Measurements from ENCODE around the gene AATK. TPM values are rescaled to one million over a fixed set of nuclear protein-coding genes. Genes with fewer than 3 reads are reported as not detected.

AATK gene
- total and polyA plus RNA-seq, 10 of the 15 experiments (the other 5 are each of a cell fraction or from before 2014, with no cell fraction given), result 0.04 TPM; not detected in 9

GRCh38 chr17:81161536-81161935 is 4.5 kb downstream of the AATK start:
- Histone ChIP-seq H3K27me3 (replicated peaks in 1 of 2; ENCODE audit: control insufficient read depth in 2 of 2, insufficient read depth in 2 of 2, low read length in 1 of 2) (no peaks in the 10 kb centered on the region; a peak in 2 of 4 replicates), H3K9me3 (replicated peaks; ENCODE audit: control insufficient read depth, insufficient read depth, low read length) (no peaks in the 10 kb centered on the region), H2AFZ (ENCODE audit: control insufficient read depth, low read depth, low read length) (no peak overlapping the region), H3K4me3 (no peak overlapping the region), H3K4me2 (ENCODE audit: control insufficient read depth, insufficient read depth) (no peak overlapping the region), H3K9ac (ENCODE audit: control insufficient read depth, insufficient read depth, low read length) (no peak overlapping the region), H3K27ac (ENCODE audit: control insufficient read depth, insufficient read depth) (no peak overlapping the region), H3K36me3 (ENCODE audit: control insufficient read depth in 2 of 2, insufficient read depth in 2 of 2, low read length in 1 of 2) (no peaks in the 10 kb centered on the region), H4K20me1 (ENCODE audit: control insufficient read depth, insufficient read depth) (no peaks in the 10 kb centered on the region), H3K4me1 (ENCODE audit: control insufficient read depth, insufficient read depth, low read length) (no peaks in the 10 kb centered on the region), H3K79me2 (ENCODE audit: control insufficient read depth, insufficient read depth, low read length) (no peaks in the 10 kb centered on the region)
- DNase-seq (ENCODE audit: low read depth, low spot score), result no peak
- ChIA-PET POLR2A (no interaction called here), CTCF (no interaction called here), RAD21 (ENCODE audit: unreplicated experiment) (no interaction called here), SMC1A (ENCODE audit: uncharacterized antibody, unreplicated experiment) (no interaction called here)
- in situ Hi-C loops (cut with MboI) (no loop called here), intact Hi-C loops (cut with micrococcal nuclease; ENCODE audit: unreplicated experiment) (no loop called here)
- no peak for ATAC-seq
- BruUV-seq (replicated peaks), result no TSS peak
- TF ChIP-seq ZNF24 (IDR thresholded peaks at IDR 0.05) (no peak), NRF1 (conservative IDR thresholded peaks at IDR 0.05; ENCODE audit: low read depth, low read length) (no peak), PBX3 (IDR thresholded peaks at IDR 0.05; ENCODE audit: insufficient replicate concordance, low read depth, low read length) (no peak), EP300 (IDR thresholded peaks at IDR 0.05; ENCODE audit: borderline replicate concordance in 1 of 2, control insufficient read depth in 1 of 2, low read depth in 2 of 2, low read length in 2 of 2) (no peak), STAT3 (IDR thresholded peaks at IDR 0.05; ENCODE audit: low read depth, low read length) (no peak), BACH1 (IDR thresholded peaks at IDR 0.05; ENCODE audit: borderline replicate concordance) (no peak), GATAD2B (conservative IDR thresholded peaks at IDR 0.05; ENCODE audit: low read depth) (no peak), LARP7 (IDR thresholded peaks at IDR 0.05) (no peak), ZSCAN29 (IDR thresholded peaks at IDR 0.05) (no peak), TCF12 (IDR thresholded peaks at IDR 0.05; ENCODE audit: low read depth, low read length) (no peak), RBBP5 (conservative IDR thresholded peaks at IDR 0.05) (no peak), TARDBP (IDR thresholded peaks at IDR 0.05; ENCODE audit: borderline replicate concordance) (no peak), IRF5 (IDR thresholded peaks at IDR 0.05; ENCODE audit: borderline replicate concordance) (no peak), TCF7 (IDR thresholded peaks at IDR 0.05; ENCODE audit: borderline replicate concordance) (no peak), EGR1 (IDR thresholded peaks at IDR 0.05; ENCODE audit: borderline replicate concordance in 1 of 2, low read depth in 2 of 2, low read length in 2 of 2) (no peak), IRF3 (IDR thresholded peaks at IDR 0.05) (no peak), NR2C2 (IDR thresholded peaks at IDR 0.05; ENCODE audit: borderline replicate concordance, control insufficient read depth, insufficient read length, low read depth) (no peak), ZNF622 (IDR thresholded peaks at IDR 0.05) (no peak), NFYA (IDR thresholded peaks at IDR 0.05; ENCODE audit: borderline replicate concordance, low read depth, low read length) (no peak), MTA3 (IDR thresholded peaks at IDR 0.05; ENCODE audit: borderline replicate concordance, low read length) (no peak)
- 40% methylated on average over 15 of the region's 15 CpGs for WGBS (ENCODE audit: insufficient coverage, insufficient replicate concordance, low lambda C conversion rate, missing lambda C conversion rate)
- no peak for FAIRE-seq

Data from GM12878 (cell line).